Measurements from ENCODE around the gene SCYGR8. TPM values are rescaled to one million over a fixed set of nuclear protein-coding genes. Genes with fewer than 3 reads are reported as not detected.
"Not testable (repeated sequence)": the region's sequence is repeated elsewhere in the genome, so short reads cannot be mapped to it uniquely, and the experiment has no call there.

The SCYGR8 gene
- total and polyA plus RNA-seq, 10 of the 15 experiments (the other 5 are each of a cell fraction or from before 2014, with no cell fraction given): not detected

DNA sequence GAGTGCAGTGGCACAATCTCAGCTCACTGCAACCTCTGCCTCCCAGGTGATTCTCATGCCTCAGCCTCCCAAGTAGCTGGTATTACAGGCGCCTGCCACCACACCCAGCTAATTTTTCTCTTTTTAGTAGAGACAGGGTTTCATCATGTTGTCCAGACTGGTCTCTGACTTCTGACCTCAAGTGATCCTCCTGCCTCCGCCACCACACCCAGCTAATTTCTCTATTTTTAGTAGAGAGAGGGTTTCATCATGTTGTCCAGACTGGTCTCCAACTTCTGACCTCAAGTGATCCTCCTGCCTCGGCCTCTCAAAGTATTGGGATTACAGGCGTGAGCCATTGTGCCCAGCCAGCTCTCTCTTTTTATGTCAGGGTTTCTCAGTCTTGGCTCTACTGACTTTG is 10.6 kb downstream of the SCYGR8 start:
- BruUV-seq (replicated peaks); ATAC-seq; H3K4me1 ChIP-seq (ENCODE audit: control insufficient read depth, insufficient read depth, low read length); intact Hi-C loops (cut with micrococcal nuclease; ENCODE audit: unreplicated experiment); H3K4me2 ChIP-seq (ENCODE audit: control insufficient read depth, insufficient read depth); H3K4me3 ChIP-seq; H2AFZ ChIP-seq (ENCODE audit: control insufficient read depth, low read depth, low read length); H3K27ac ChIP-seq (ENCODE audit: control insufficient read depth, insufficient read depth); H3K36me3 ChIP-seq (ENCODE audit: control insufficient read depth in 2 of 2, insufficient read depth in 2 of 2, low read length in 1 of 2); H3K79me2 ChIP-seq (ENCODE audit: control insufficient read depth, insufficient read depth, low read length); DNase-seq (ENCODE audit: low read depth, low spot score); H4K20me1 ChIP-seq (ENCODE audit: control insufficient read depth, insufficient read depth); H3K9me3 ChIP-seq (replicated peaks; ENCODE audit: control insufficient read depth, insufficient read depth, low read length); in situ Hi-C loops (cut with MboI); H3K27me3 ChIP-seq (replicated peaks in 1 of 2; ENCODE audit: control insufficient read depth in 2 of 2, insufficient read depth in 2 of 2, low read length in 1 of 2); H3K9ac ChIP-seq (ENCODE audit: control insufficient read depth, insufficient read depth, low read length); FAIRE-seq: not testable (repeated sequence)
- CTCF ChIA-PET: interaction anchor here (0.9 to 2.9 kb wide), 7 partner anchors 9 to 350 kb away, joined by 3 to 22 read pairs (median 3); no protein-coding TSS in a partner anchor
- RAD21 ChIA-PET (ENCODE audit: unreplicated experiment): interaction anchor here (0.6 to 1.6 kb wide), 2 partner anchors 10 to 50 kb away, joined by 3 to 6 read pairs; no protein-coding TSS in a partner anchor
- SMC1A ChIA-PET (ENCODE audit: uncharacterized antibody, unreplicated experiment): interaction anchor here (0.8 to 2.0 kb wide), 3 partner anchors 10 to 123 kb away, joined by 3 to 8 read pairs (median 4); no protein-coding TSS in a partner anchor
- WGBS (ENCODE audit: insufficient coverage, insufficient replicate concordance, low lambda C conversion rate, missing lambda C conversion rate): 51% methylated on average over 4 of the region's 4 CpGs
- POLR2A ChIA-PET: interaction anchor here (0.5 kb wide), 1 partner anchor 250 kb away, joined by 4 read pairs; no protein-coding TSS in a partner anchor

DNA sequence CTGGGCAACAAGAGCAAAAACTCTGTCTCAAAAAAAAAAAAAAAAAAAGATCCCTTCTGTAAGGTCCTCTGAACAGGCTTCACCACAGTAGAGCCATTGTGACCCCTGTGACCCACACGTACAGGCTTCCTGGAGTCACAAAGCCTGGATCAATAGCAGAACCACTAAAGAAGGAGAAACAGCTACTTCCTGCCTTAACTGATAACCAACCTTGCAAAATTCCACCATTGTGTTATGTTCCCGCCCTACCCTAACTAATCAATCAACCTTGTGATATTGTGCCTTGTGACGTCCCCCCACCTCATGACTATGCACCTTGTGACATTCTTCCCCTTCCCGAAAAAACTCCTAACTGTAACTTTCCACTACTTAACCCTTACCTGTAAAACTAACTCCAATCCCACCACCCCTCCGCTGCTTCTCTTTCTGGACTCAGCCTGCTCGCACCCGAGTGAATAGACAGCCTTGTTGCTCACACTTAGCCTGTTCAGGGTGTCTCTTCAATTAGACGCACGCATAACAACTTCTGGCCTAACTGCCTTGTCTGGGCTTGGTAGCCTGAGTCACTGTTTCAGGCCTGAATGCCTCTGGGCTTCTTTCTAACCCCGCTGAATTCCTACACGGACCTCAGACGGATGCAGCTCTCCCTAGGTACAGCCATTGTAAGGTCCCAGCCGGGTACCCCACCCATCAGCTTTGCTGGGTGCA is 13.9 kb downstream of the SCYGR8 start:
- DNase-seq (ENCODE audit: low read depth, low spot score) (no peak), FAIRE-seq (no peak), ATAC-seq (no peak)
- H3K4me2 ChIP-seq (ENCODE audit: control insufficient read depth, insufficient read depth): no peak overlapping the region
- ChIA-PET RAD21 (ENCODE audit: unreplicated experiment) (interaction anchor here (0.7 to 1.6 kb wide), 2 partner anchors 11 to 402 kb away, joined by 3 to 4 read pairs; no protein-coding TSS in a partner anchor), SMC1A (ENCODE audit: uncharacterized antibody, unreplicated experiment) (interaction anchor here (1.5 kb wide), 1 partner anchor 23 kb away, joined by 3 read pairs; no protein-coding TSS in a partner anchor), POLR2A (no interaction called here), CTCF (interaction anchor here (1.0 to 1.6 kb wide), 3 partner anchors 19 to 280 kb away, joined by 3 to 4 read pairs (median 3); no protein-coding TSS in a partner anchor)
- H2AFZ ChIP-seq (ENCODE audit: control insufficient read depth, low read depth, low read length): no peak overlapping the region
- intact Hi-C loops (cut with micrococcal nuclease; ENCODE audit: unreplicated experiment): no loop called here
- no TSS peak for BruUV-seq (replicated peaks)
- 43% methylated on average over 13 of the region's 13 CpGs for WGBS (ENCODE audit: insufficient coverage, insufficient replicate concordance, low lambda C conversion rate, missing lambda C conversion rate)
- no peak overlapping the region for H3K27ac ChIP-seq (ENCODE audit: control insufficient read depth, insufficient read depth)
- H3K27me3 ChIP-seq (replicated peaks in 1 of 2; ENCODE audit: control insufficient read depth in 2 of 2, insufficient read depth in 2 of 2, low read length in 1 of 2): no peaks in the 10 kb centered on the region
- H3K9ac ChIP-seq (ENCODE audit: control insufficient read depth, insufficient read depth, low read length): no peak overlapping the region
- no peaks in the 10 kb centered on the region for H3K4me1 ChIP-seq (ENCODE audit: control insufficient read depth, insufficient read depth, low read length)
- no peaks in the 10 kb centered on the region for H3K79me2 ChIP-seq (ENCODE audit: control insufficient read depth, insufficient read depth, low read length)
- in situ Hi-C loops (cut with MboI): loop anchor here (10.0 kb wide), 2 partner anchors 355 to 625 kb away; no protein-coding TSS in a partner anchor
- no peaks in the 10 kb centered on the region for H3K9me3 ChIP-seq (replicated peaks; ENCODE audit: control insufficient read depth, insufficient read depth, low read length)
- no peaks in the 10 kb centered on the region for H4K20me1 ChIP-seq (ENCODE audit: control insufficient read depth, insufficient read depth)
- H3K36me3 ChIP-seq (ENCODE audit: control insufficient read depth in 2 of 2, insufficient read depth in 2 of 2, low read length in 1 of 2): no peaks in the 10 kb centered on the region
- no peak overlapping the region for H3K4me3 ChIP-seq
- TF ChIP-seq FOS (IDR thresholded peaks at IDR 0.05; ENCODE audit: borderline replicate concordance, extremely low read depth, insufficient read length): no peak
- no peak for TF ChIP-seq LARP7 (IDR thresholded peaks at IDR 0.05)
- TF ChIP-seq TBL1XR1 (IDR thresholded peaks at IDR 0.05; ENCODE audit: low read depth, low read length): no peak
- TF ChIP-seq, protein P1, sequence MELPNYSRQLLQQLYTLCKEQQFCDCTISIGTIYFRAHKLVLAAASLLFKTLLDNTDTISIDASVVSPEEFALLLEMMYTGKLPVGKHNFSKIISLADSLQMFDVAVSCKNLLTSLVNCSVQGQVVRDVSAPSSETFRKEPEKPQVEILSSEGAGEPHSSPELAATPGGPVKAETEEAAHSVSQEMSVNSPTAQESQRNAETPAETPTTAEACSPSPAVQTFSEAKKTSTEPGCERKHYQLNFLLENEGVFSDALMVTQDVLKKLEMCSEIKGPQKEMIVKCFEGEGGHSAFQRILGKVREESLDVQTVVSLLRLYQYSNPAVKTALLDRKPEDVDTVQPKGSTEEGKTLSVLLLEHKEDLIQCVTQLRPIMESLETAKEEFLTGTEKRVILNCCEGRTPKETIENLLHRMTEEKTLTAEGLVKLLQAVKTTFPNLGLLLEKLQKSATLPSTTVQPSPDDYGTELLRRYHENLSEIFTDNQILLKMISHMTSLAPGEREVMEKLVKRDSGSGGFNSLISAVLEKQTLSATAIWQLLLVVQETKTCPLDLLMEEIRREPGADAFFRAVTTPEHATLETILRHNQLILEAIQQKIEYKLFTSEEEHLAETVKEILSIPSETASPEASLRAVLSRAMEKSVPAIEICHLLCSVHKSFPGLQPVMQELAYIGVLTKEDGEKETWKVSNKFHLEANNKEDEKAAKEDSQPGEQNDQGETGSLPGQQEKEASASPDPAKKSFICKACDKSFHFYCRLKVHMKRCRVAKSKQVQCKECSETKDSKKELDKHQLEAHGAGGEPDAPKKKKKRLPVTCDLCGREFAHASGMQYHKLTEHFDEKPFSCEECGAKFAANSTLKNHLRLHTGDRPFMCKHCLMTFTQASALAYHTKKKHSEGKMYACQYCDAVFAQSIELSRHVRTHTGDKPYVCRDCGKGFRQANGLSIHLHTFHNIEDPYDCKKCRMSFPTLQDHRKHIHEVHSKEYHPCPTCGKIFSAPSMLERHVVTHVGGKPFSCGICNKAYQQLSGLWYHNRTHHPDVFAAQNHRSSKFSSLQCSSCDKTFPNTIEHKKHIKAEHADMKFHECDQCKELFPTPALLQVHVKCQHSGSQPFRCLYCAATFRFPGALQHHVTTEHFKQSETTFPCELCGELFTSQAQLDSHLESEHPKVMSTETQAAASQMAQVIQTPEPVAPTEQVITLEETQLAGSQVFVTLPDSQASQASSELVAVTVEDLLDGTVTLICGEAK (IDR thresholded peaks at IDR 0.05; ENCODE audit: borderline replicate concordance): no peak
- TF ChIP-seq RELA (IDR thresholded peaks at IDR 0.05; ENCODE audit: borderline replicate concordance, partially characterized antibody): no peak
- TF ChIP-seq, protein P2, sequence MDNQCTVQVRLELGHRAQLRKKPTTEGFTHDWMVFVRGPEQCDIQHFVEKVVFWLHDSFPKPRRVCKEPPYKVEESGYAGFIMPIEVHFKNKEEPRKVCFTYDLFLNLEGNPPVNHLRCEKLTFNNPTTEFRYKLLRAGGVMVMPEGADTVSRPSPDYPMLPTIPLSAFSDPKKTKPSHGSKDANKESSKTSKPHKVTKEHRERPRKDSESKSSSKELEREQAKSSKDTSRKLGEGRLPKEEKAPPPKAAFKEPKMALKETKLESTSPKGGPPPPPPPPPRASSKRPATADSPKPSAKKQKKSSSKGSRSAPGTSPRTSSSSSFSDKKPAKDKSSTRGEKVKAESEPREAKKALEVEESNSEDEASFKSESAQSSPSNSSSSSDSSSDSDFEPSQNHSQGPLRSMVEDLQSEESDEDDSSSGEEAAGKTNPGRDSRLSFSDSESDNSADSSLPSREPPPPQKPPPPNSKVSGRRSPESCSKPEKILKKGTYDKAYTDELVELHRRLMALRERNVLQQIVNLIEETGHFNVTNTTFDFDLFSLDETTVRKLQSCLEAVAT (IDR thresholded peaks at IDR 0.05): no peak
- TF ChIP-seq TARDBP (IDR thresholded peaks at IDR 0.05; ENCODE audit: borderline replicate concordance): no peak
- TF ChIP-seq, protein P3, sequence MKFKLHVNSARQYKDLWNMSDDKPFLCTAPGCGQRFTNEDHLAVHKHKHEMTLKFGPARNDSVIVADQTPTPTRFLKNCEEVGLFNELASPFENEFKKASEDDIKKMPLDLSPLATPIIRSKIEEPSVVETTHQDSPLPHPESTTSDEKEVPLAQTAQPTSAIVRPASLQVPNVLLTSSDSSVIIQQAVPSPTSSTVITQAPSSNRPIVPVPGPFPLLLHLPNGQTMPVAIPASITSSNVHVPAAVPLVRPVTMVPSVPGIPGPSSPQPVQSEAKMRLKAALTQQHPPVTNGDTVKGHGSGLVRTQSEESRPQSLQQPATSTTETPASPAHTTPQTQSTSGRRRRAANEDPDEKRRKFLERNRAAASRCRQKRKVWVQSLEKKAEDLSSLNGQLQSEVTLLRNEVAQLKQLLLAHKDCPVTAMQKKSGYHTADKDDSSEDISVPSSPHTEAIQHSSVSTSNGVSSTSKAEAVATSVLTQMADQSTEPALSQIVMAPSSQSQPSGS (IDR thresholded peaks at IDR 0.05; ENCODE audit: low read length): no peak
